Measurements from ENCODE around the gene ARL16. TPM values are rescaled to one million over a fixed set of nuclear protein-coding genes. Genes with fewer than 3 reads are reported as not detected.

ARL16 gene
- total and polyA plus RNA-seq, 2 donors (not counting 3 experiments of a cell fraction or from before 2014, with no cell fraction given), result 41.4 to 71.7 TPM

GRCh38 chr17:81665205-81666091 is 18.1 kb downstream of the ARL16 start:
- Histone ChIP-seq H3K36me3 (ENCODE audit: control insufficient read depth in 2 of 2, extremely low read depth in 1 of 2, insufficient read depth in 2 of 2, low read length in 2 of 2) (peaks cover 0 to 12% of the 10 kb centered on the region in 2 experiments), H3K9ac (replicated peaks; ENCODE audit: extremely low read depth, insufficient read depth, low read length) (peak overlapping the region; percentile 69), H3K27me3 (ENCODE audit: control insufficient read depth in 2 of 2, insufficient read depth in 2 of 2, low read length in 2 of 2) (no peaks in the 10 kb centered on the region), H3K9me3 (replicated peaks; ENCODE audit: control insufficient read depth, insufficient read depth, low read length) (no peaks in the 10 kb centered on the region), H4K20me1 (replicated peaks; ENCODE audit: control insufficient read depth, extremely low read depth, insufficient read depth, low read length) (no peaks in the 10 kb centered on the region), H3K4me2 (ENCODE audit: insufficient read depth, low read length) (peak overlapping the region; percentile 72), H3K4me3 (replicated peaks in 1 of 3; ENCODE audit: insufficient read depth in 1 of 3, low read depth in 1 of 3, low read length in 3 of 3) (peak overlapping the region; percentile 21 to 76 (median 64)), H3K9me1 (replicated peaks; ENCODE audit: control insufficient read depth, extremely low read depth, insufficient read depth, low read length) (no peaks in the 10 kb centered on the region), H2AFZ (ENCODE audit: low read depth, low read length) (peak overlapping the region; percentile 13), H3K79me2 (ENCODE audit: control insufficient read depth, insufficient read depth, low read length) (peaks cover 21% of the 10 kb centered on the region), H3K4me1 (ENCODE audit: control insufficient read depth, extremely low read depth, insufficient read depth, low read length) (peaks cover 18% of the 10 kb centered on the region), H3K27ac (ENCODE audit: insufficient read depth, low read depth, low read length) (peak overlapping the region; percentile 36)
- dilution Hi-C loops (cut with MboI; ENCODE audit: extremely low pct_ligation_motif_present, low sequenced_read_pairs) (no loop called here), intact Hi-C loops (cut with micrococcal nuclease) (loop anchor here (1.0 to 2.0 kb wide), 2 partner anchors 19 to 29 kb away; partner anchors contain the start of genes HGS, NPLOC4 and TSPAN10)
- no peak for DNase-seq (ENCODE audit: low read depth, low spot score)
- POLR2A ChIA-PET, result no interaction called here
- BruUV-seq (replicated peaks), result no TSS peak
- FAIRE-seq, result peak; percentile 56
- peak; percentile 16 for TF ChIP-seq POLR2A (IDR thresholded peaks at IDR 0.05; ENCODE audit: low read depth, low read length)
- TF ChIP-seq GATA2 (IDR thresholded peaks at IDR 0.05; ENCODE audit: insufficient read depth, insufficient read length, low read depth, low read length), result no peak
- TF ChIP-seq POLR2AphosphoS5 (IDR thresholded peaks at IDR 0.05; ENCODE audit: insufficient read depth, low read depth, low read length), result peak; percentile 40
- peak; percentile 94 for TF ChIP-seq MYC (IDR thresholded peaks at IDR 0.05; ENCODE audit: low read depth, low read length)
- TF ChIP-seq FOS (IDR thresholded peaks at IDR 0.05; ENCODE audit: borderline replicate concordance, insufficient read depth, low read length), result no peak
- CTCF ChIA-PET, result interaction anchor here (1.0 kb wide), 1 partner anchor 29 kb away, joined by 3 read pairs; no protein-coding TSS in a partner anchor

GRCh38 chr17:81664051-81664470 is 19.5 kb downstream of the ARL16 start:
- Histone ChIP-seq H2AFZ (ENCODE audit: low read depth, low read length) (no peak overlapping the region), H3K4me2 (ENCODE audit: insufficient read depth, low read length) (no peak overlapping the region), H3K9me3 (replicated peaks; ENCODE audit: control insufficient read depth, insufficient read depth, low read length) (no peaks in the 10 kb centered on the region), H4K20me1 (replicated peaks; ENCODE audit: control insufficient read depth, extremely low read depth, insufficient read depth, low read length) (no peaks in the 10 kb centered on the region), H3K4me3 (replicated peaks in 1 of 3; ENCODE audit: insufficient read depth in 1 of 3, low read depth in 1 of 3, low read length in 3 of 3) (no peak overlapping the region), H3K9ac (replicated peaks; ENCODE audit: extremely low read depth, insufficient read depth, low read length) (no peak overlapping the region), H3K27ac (ENCODE audit: insufficient read depth, low read depth, low read length) (no peak overlapping the region), H3K4me1 (ENCODE audit: control insufficient read depth, extremely low read depth, insufficient read depth, low read length) (peaks cover 18% of the 10 kb centered on the region), H3K9me1 (replicated peaks; ENCODE audit: control insufficient read depth, extremely low read depth, insufficient read depth, low read length) (no peaks in the 10 kb centered on the region), H3K79me2 (ENCODE audit: control insufficient read depth, insufficient read depth, low read length) (peaks cover 19% of the 10 kb centered on the region), H3K27me3 (ENCODE audit: control insufficient read depth in 2 of 2, insufficient read depth in 2 of 2, low read length in 2 of 2) (no peaks in the 10 kb centered on the region), H3K36me3 (ENCODE audit: control insufficient read depth in 2 of 2, extremely low read depth in 1 of 2, insufficient read depth in 2 of 2, low read length in 2 of 2) (peaks cover 0 to 4% of the 10 kb centered on the region in 2 experiments)
- FAIRE-seq (no peak), DNase-seq (ENCODE audit: low read depth, low spot score) (no peak)
- intact Hi-C loops (cut with micrococcal nuclease) (no loop called here), dilution Hi-C loops (cut with MboI; ENCODE audit: extremely low pct_ligation_motif_present, low sequenced_read_pairs) (no loop called here)
- POLR2A ChIA-PET, result no interaction called here
- BruUV-seq (replicated peaks), result no TSS peak
- TF ChIP-seq CTCF (IDR thresholded peaks at IDR 0.05; ENCODE audit: extremely low read depth in 1 of 2, insufficient read depth in 1 of 2, low read depth in 1 of 2, low read length in 2 of 2), result no peak
- no peak for TF ChIP-seq FOS (IDR thresholded peaks at IDR 0.05; ENCODE audit: borderline replicate concordance, insufficient read depth, low read length)
- TF ChIP-seq POLR2AphosphoS5 (IDR thresholded peaks at IDR 0.05; ENCODE audit: insufficient read depth, low read depth, low read length), result no peak
- no peak for TF ChIP-seq MAX (IDR thresholded peaks at IDR 0.05; ENCODE audit: insufficient read depth, insufficient read length)
- no peak for TF ChIP-seq JUN (IDR thresholded peaks at IDR 0.05; ENCODE audit: borderline replicate concordance, insufficient read depth, insufficient read length, low read depth)
- TF ChIP-seq EZH2 (IDR thresholded peaks at IDR 0.05; ENCODE audit: borderline replicate concordance, low read depth, low read length, severe bottlenecking), result no peak
- no peak for TF ChIP-seq GATA2 (IDR thresholded peaks at IDR 0.05; ENCODE audit: insufficient read depth, insufficient read length, low read depth, low read length)
- TF ChIP-seq MYC (IDR thresholded peaks at IDR 0.05; ENCODE audit: low read depth, low read length), result no peak
- no peak for TF ChIP-seq POLR2A (IDR thresholded peaks at IDR 0.05; ENCODE audit: low read depth, low read length)
- CTCF ChIA-PET, result no interaction called here

Data from endothelial cell of umbilical vein (primary cell).